Measurements from ENCODE around the gene DNAJC3.

The DNAJC3 gene

GRCh38 chr13:95791084-95791722, 114.3 kb downstream of the DNAJC3 start:
- H3K27me3 ChIP-seq (replicated peaks in 2 of 5; ENCODE audit: control insufficient read depth in 4 of 5, insufficient read depth in 5 of 5, low read length in 4 of 5) = no peaks in the 10 kb centered on the region
- CTCF ChIA-PET = interaction anchor here (1.1 to 1.7 kb wide), 2 partner anchors 14 to 22 kb away, joined by 3 to 7 read pairs; no protein-coding TSS in a partner anchor
- POLR2A ChIA-PET = no interaction called here
- 100% methylated on average over 3 of the region's 7 CpGs for WGBS (ENCODE audit: insufficient coverage)
- DNase-seq = no peak
- no peak overlapping the region for H3K4me3 ChIP-seq (ENCODE audit: control insufficient read depth in 1 of 7, extremely low read depth in 1 of 7, insufficient read depth in 4 of 7, low read depth in 2 of 7, low read length in 6 of 7)
- no peaks in the 10 kb centered on the region for H3K4me1 ChIP-seq (ENCODE audit: control extremely low read depth in 1 of 4, control insufficient read depth in 4 of 4, insufficient read depth in 4 of 4, low read length in 3 of 4)
- no peaks in the 10 kb centered on the region for H3K9me3 ChIP-seq (ENCODE audit: control extremely low read depth in 1 of 5, control insufficient read depth in 4 of 5, insufficient read depth in 2 of 5, low read depth in 1 of 5, low read length in 4 of 5)
- peaks cover 20 to 51% (median 37%) of the 10 kb centered on the region in 4 experiments for H3K36me3 ChIP-seq (ENCODE audit: control insufficient read depth in 4 of 4, insufficient read depth in 4 of 4, low read length in 3 of 4)
- no peak overlapping the region for H3K27ac ChIP-seq (ENCODE audit: insufficient read depth in 1 of 2, low read depth in 1 of 2, low read length in 2 of 2, poor library complexity in 1 of 2, severe bottlenecking in 2 of 2)

- WGBS (ENCODE audit: insufficient coverage) = 97% methylated on average over 3 of the region's 3 CpGs
- H3K9me3 ChIP-seq (ENCODE audit: control extremely low read depth in 1 of 5, control insufficient read depth in 4 of 5, insufficient read depth in 2 of 5, low read depth in 1 of 5, low read length in 4 of 5) = no peaks in the 10 kb centered on the region
- POLR2A ChIA-PET = no interaction called here
- no peaks in the 10 kb centered on the region for H3K4me1 ChIP-seq (ENCODE audit: control extremely low read depth in 1 of 4, control insufficient read depth in 4 of 4, insufficient read depth in 4 of 4, low read length in 3 of 4)
- no peak overlapping the region for H3K27ac ChIP-seq (ENCODE audit: insufficient read depth in 1 of 2, low read depth in 1 of 2, low read length in 2 of 2, poor library complexity in 1 of 2, severe bottlenecking in 2 of 2)
- DNase-seq = no peak
- CTCF ChIA-PET = no interaction called here
- no peak overlapping the region for H3K4me3 ChIP-seq (ENCODE audit: control insufficient read depth in 1 of 7, extremely low read depth in 1 of 7, insufficient read depth in 4 of 7, low read depth in 2 of 7, low read length in 6 of 7)
- no peaks in the 10 kb centered on the region for H3K27me3 ChIP-seq (replicated peaks in 2 of 5; ENCODE audit: control insufficient read depth in 4 of 5, insufficient read depth in 5 of 5, low read length in 4 of 5)
- H3K36me3 ChIP-seq (ENCODE audit: control insufficient read depth in 4 of 4, insufficient read depth in 4 of 4, low read length in 3 of 4) = peaks cover 13 to 42% (median 28%) of the 10 kb centered on the region in 4 experiments
These were observed 116.1 kb downstream of the DNAJC3 start for GRCh38 chr13:95793018-95793555.

GRCh38 chr13:95793781-95794180, 116.8 kb downstream of the DNAJC3 start:
- peaks cover 9 to 37% (median 25%) of the 10 kb centered on the region in 4 experiments for H3K36me3 ChIP-seq (ENCODE audit: control insufficient read depth in 4 of 4, insufficient read depth in 4 of 4, low read length in 3 of 4)
- ChIA-PET POLR2A (no interaction called here), CTCF (no interaction called here)
- no peaks in the 10 kb centered on the region for H3K4me1 ChIP-seq (ENCODE audit: control extremely low read depth in 1 of 4, control insufficient read depth in 4 of 4, insufficient read depth in 4 of 4, low read length in 3 of 4)
- H3K27me3 ChIP-seq (replicated peaks in 2 of 5; ENCODE audit: control insufficient read depth in 4 of 5, insufficient read depth in 5 of 5, low read length in 4 of 5) = no peaks in the 10 kb centered on the region
- WGBS (ENCODE audit: insufficient coverage) = no CpG with 5 or more reads among the region's 3 CpGs
- no peak overlapping the region for H3K27ac ChIP-seq (ENCODE audit: insufficient read depth in 1 of 2, low read depth in 1 of 2, low read length in 2 of 2, poor library complexity in 1 of 2, severe bottlenecking in 2 of 2)
- no peak for DNase-seq
- no peaks in the 10 kb centered on the region for H3K9me3 ChIP-seq (ENCODE audit: control extremely low read depth in 1 of 5, control insufficient read depth in 4 of 5, insufficient read depth in 2 of 5, low read depth in 1 of 5, low read length in 4 of 5)
- no peak overlapping the region for H3K4me3 ChIP-seq (ENCODE audit: control insufficient read depth in 1 of 7, extremely low read depth in 1 of 7, insufficient read depth in 4 of 7, low read depth in 2 of 7, low read length in 6 of 7)

GRCh38 chr13:95797016-95797415, 120.1 kb downstream of the DNAJC3 start:
- Histone ChIP-seq H3K36me3 (ENCODE audit: control insufficient read depth in 4 of 4, insufficient read depth in 4 of 4, low read length in 3 of 4) (peaks cover 4 to 18% (median 11%) of the 10 kb centered on the region in 4 experiments), H3K9me3 (ENCODE audit: control extremely low read depth in 1 of 5, control insufficient read depth in 4 of 5, insufficient read depth in 2 of 5, low read depth in 1 of 5, low read length in 4 of 5) (no peaks in the 10 kb centered on the region), H3K4me1 (ENCODE audit: control extremely low read depth in 1 of 4, control insufficient read depth in 4 of 4, insufficient read depth in 4 of 4, low read length in 3 of 4) (no peaks in the 10 kb centered on the region), H3K27me3 (replicated peaks in 2 of 5; ENCODE audit: control insufficient read depth in 4 of 5, insufficient read depth in 5 of 5, low read length in 4 of 5) (no peaks in the 10 kb centered on the region), H3K27ac (ENCODE audit: insufficient read depth in 1 of 2, low read depth in 1 of 2, low read length in 2 of 2, poor library complexity in 1 of 2, severe bottlenecking in 2 of 2) (no peak overlapping the region), H3K4me3 (ENCODE audit: control insufficient read depth in 1 of 7, extremely low read depth in 1 of 7, insufficient read depth in 4 of 7, low read depth in 2 of 7, low read length in 6 of 7) (no peak overlapping the region)
- WGBS (ENCODE audit: insufficient coverage) = no CpG with 5 or more reads among the region's 2 CpGs
- ChIA-PET CTCF (no interaction called here), POLR2A (no interaction called here)
- no peak for DNase-seq

GRCh38 chr13:95800436-95800835, 123.5 kb downstream of the DNAJC3 start:
- CTCF ChIA-PET = interaction anchor here (0.8 kb wide), 1 partner anchor 228 kb away, joined by 3 read pairs; no protein-coding TSS in a partner anchor
- WGBS (ENCODE audit: insufficient coverage) = 100% methylated on average over 1 of the region's 1 CpG
- H3K4me3 ChIP-seq (ENCODE audit: control insufficient read depth in 1 of 7, extremely low read depth in 1 of 7, insufficient read depth in 4 of 7, low read depth in 2 of 7, low read length in 6 of 7) = no peak overlapping the region

GRCh38 chr13:95801825-95802224, 124.9 kb downstream of the DNAJC3 start:
- Histone ChIP-seq H3K36me3 (ENCODE audit: control insufficient read depth in 4 of 4, insufficient read depth in 4 of 4, low read length in 3 of 4) (peaks cover 0 to 4% (median 0%) of the 10 kb centered on the region in 4 experiments), H3K27ac (ENCODE audit: insufficient read depth in 1 of 2, low read depth in 1 of 2, low read length in 2 of 2, poor library complexity in 1 of 2, severe bottlenecking in 2 of 2) (no peak overlapping the region), H3K27me3 (replicated peaks in 2 of 5; ENCODE audit: control insufficient read depth in 4 of 5, insufficient read depth in 5 of 5, low read length in 4 of 5) (no peaks in the 10 kb centered on the region), H3K9me3 (ENCODE audit: control extremely low read depth in 1 of 5, control insufficient read depth in 4 of 5, insufficient read depth in 2 of 5, low read depth in 1 of 5, low read length in 4 of 5) (peaks cover 0 to 2% (median 0%) of the 10 kb centered on the region in 5 experiments), H3K4me1 (ENCODE audit: control extremely low read depth in 1 of 4, control insufficient read depth in 4 of 4, insufficient read depth in 4 of 4, low read length in 3 of 4) (no peaks in the 10 kb centered on the region), H3K4me3 (ENCODE audit: control insufficient read depth in 1 of 7, extremely low read depth in 1 of 7, insufficient read depth in 4 of 7, low read depth in 2 of 7, low read length in 6 of 7) (no peak overlapping the region)
- POLR2A ChIA-PET = no interaction called here
- DNase-seq = no peak
- CTCF ChIA-PET = no interaction called here
- WGBS (ENCODE audit: insufficient coverage) = 90% methylated on average over 2 of the region's 4 CpGs

More at GRCh38 chr13:95800436-95800835, 123.5 kb downstream of the DNAJC3 start:
- POLR2A ChIA-PET = no interaction called here
- Histone ChIP-seq H3K36me3 (ENCODE audit: control insufficient read depth in 4 of 4, insufficient read depth in 4 of 4, low read length in 3 of 4) (peaks cover 0 to 4% (median 0%) of the 10 kb centered on the region in 4 experiments), H3K27ac (ENCODE audit: insufficient read depth in 1 of 2, low read depth in 1 of 2, low read length in 2 of 2, poor library complexity in 1 of 2, severe bottlenecking in 2 of 2) (no peak overlapping the region), H3K9me3 (ENCODE audit: control extremely low read depth in 1 of 5, control insufficient read depth in 4 of 5, insufficient read depth in 2 of 5, low read depth in 1 of 5, low read length in 4 of 5) (no peaks in the 10 kb centered on the region), H3K27me3 (replicated peaks in 2 of 5; ENCODE audit: control insufficient read depth in 4 of 5, insufficient read depth in 5 of 5, low read length in 4 of 5) (no peaks in the 10 kb centered on the region), H3K4me1 (ENCODE audit: control extremely low read depth in 1 of 4, control insufficient read depth in 4 of 4, insufficient read depth in 4 of 4, low read length in 3 of 4) (no peaks in the 10 kb centered on the region)
- no peak for DNase-seq

- CTCF ChIA-PET = no interaction called here
- no peak for DNase-seq
- Histone ChIP-seq H3K27ac (ENCODE audit: insufficient read depth in 1 of 2, low read depth in 1 of 2, low read length in 2 of 2, poor library complexity in 1 of 2, severe bottlenecking in 2 of 2) (no peak overlapping the region), H3K36me3 (ENCODE audit: control insufficient read depth in 4 of 4, insufficient read depth in 4 of 4, low read length in 3 of 4) (no peaks in the 10 kb centered on the region), H3K4me3 (ENCODE audit: control insufficient read depth in 1 of 7, extremely low read depth in 1 of 7, insufficient read depth in 4 of 7, low read depth in 2 of 7, low read length in 6 of 7) (no peak overlapping the region), H3K9me3 (ENCODE audit: control extremely low read depth in 1 of 5, control insufficient read depth in 4 of 5, insufficient read depth in 2 of 5, low read depth in 1 of 5, low read length in 4 of 5) (peaks cover 0 to 9% (median 4%) of the 10 kb centered on the region in 5 experiments), H3K27me3 (replicated peaks in 2 of 5; ENCODE audit: control insufficient read depth in 4 of 5, insufficient read depth in 5 of 5, low read length in 4 of 5) (no peaks in the 10 kb centered on the region), H3K4me1 (ENCODE audit: control extremely low read depth in 1 of 4, control insufficient read depth in 4 of 4, insufficient read depth in 4 of 4, low read length in 3 of 4) (no peaks in the 10 kb centered on the region)
- POLR2A ChIA-PET = no interaction called here
These were observed 129.0 kb downstream of the DNAJC3 start for GRCh38 chr13:95805921-95806320.

Measured in common myeloid progenitor, CD34-positive (primary cell).